Measurements from ENCODE around the gene SARDH. TPM values are rescaled to one million over a fixed set of nuclear protein-coding genes. Genes with fewer than 3 reads are reported as not detected.

SARDH gene
- total and polyA plus RNA-seq, 2 donors (not counting 3 experiments of a cell fraction or from before 2014, with no cell fraction given): 0.19 to 0.44 TPM

DNA sequence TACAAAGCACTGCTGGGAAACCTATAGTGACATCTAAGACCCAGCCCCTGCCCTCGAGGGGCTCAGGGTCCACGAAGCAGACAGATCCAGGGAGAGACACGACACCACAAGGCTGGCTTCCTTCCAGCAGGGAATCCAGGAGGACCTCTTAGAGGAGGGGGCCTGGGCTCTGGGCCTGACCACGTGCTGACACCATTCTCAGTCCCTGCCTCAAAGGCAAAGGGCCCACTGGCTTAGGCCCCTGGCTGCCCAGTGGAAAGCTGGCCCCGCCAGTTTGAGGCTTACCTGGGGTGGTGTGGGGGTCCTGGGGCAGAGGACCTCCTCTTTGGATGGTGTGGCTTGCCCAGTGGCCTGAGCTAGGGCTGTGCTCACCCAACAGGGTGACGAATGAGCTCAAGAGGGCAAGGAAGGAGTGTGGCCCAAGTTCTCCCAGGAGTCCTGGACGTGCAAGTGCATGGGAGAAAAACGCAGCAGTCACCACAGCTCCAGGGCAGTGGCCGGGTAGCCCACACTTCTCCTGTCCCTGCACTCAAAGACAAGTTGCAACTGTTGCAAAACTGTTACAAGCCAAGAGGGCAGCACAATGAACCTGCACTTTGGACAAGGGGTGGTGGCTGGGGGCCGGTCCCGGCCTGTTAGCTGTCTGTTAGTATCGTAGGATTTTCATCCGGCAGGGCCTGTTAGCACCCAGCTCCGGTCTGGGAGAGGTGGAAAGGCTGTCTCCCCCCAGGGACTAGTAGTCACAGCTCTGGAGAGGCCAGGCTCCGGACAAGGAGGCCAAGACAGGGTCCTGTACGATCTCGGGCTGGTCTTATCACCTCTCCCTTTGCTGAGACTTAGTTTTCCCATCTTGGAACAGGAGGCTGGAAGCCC, 1.5 kb upstream of the SARDH start:
- H3K9me1 ChIP-seq (replicated peaks; ENCODE audit: control insufficient read depth, extremely low read depth, insufficient read depth, low read length): no peaks in the 10 kb centered on the region
- no peak overlapping the region for H3K4me3 ChIP-seq (replicated peaks in 1 of 3; ENCODE audit: insufficient read depth in 1 of 3, low read depth in 1 of 3, low read length in 3 of 3)
- intact Hi-C loops (cut with micrococcal nuclease): no loop called here
- ChIA-PET CTCF (no interaction called here), POLR2A (interaction anchor here (0.7 kb wide), 1 partner anchor 20 kb away, joined by 3 read pairs; no protein-coding TSS in a partner anchor)
- FAIRE-seq (no peak), DNase-seq (ENCODE audit: low read depth, low spot score) (no peak)
- H3K27me3 ChIP-seq (ENCODE audit: control insufficient read depth in 2 of 2, insufficient read depth in 2 of 2, low read length in 2 of 2): no peaks in the 10 kb centered on the region
- H3K4me1 ChIP-seq (ENCODE audit: control insufficient read depth, extremely low read depth, insufficient read depth, low read length): peaks cover 2% of the 10 kb centered on the region
- no peaks in the 10 kb centered on the region for H3K36me3 ChIP-seq (ENCODE audit: control insufficient read depth in 2 of 2, extremely low read depth in 1 of 2, insufficient read depth in 2 of 2, low read length in 2 of 2)
- TF ChIP-seq POLR2AphosphoS5 (IDR thresholded peaks at IDR 0.05; ENCODE audit: insufficient read depth, low read depth, low read length): no peak
- TF ChIP-seq, protein P1, sequence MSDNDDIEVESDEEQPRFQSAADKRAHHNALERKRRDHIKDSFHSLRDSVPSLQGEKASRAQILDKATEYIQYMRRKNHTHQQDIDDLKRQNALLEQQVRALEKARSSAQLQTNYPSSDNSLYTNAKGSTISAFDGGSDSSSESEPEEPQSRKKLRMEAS (IDR thresholded peaks at IDR 0.05; ENCODE audit: insufficient read depth, insufficient read length): no peak
- no peak for TF ChIP-seq EZH2 (IDR thresholded peaks at IDR 0.05; ENCODE audit: borderline replicate concordance, low read depth, low read length, severe bottlenecking)
- TF ChIP-seq MYC (IDR thresholded peaks at IDR 0.05; ENCODE audit: low read depth, low read length): no peak
- no peak for TF ChIP-seq POLR2A (IDR thresholded peaks at IDR 0.05; ENCODE audit: low read depth, low read length)
- TF ChIP-seq, protein P2, sequence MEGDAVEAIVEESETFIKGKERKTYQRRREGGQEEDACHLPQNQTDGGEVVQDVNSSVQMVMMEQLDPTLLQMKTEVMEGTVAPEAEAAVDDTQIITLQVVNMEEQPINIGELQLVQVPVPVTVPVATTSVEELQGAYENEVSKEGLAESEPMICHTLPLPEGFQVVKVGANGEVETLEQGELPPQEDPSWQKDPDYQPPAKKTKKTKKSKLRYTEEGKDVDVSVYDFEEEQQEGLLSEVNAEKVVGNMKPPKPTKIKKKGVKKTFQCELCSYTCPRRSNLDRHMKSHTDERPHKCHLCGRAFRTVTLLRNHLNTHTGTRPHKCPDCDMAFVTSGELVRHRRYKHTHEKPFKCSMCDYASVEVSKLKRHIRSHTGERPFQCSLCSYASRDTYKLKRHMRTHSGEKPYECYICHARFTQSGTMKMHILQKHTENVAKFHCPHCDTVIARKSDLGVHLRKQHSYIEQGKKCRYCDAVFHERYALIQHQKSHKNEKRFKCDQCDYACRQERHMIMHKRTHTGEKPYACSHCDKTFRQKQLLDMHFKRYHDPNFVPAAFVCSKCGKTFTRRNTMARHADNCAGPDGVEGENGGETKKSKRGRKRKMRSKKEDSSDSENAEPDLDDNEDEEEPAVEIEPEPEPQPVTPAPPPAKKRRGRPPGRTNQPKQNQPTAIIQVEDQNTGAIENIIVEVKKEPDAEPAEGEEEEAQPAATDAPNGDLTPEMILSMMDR (IDR thresholded peaks at IDR 0.05; ENCODE audit: extremely low read depth in 1 of 2, insufficient read depth in 1 of 2, low read depth in 1 of 2, low read length in 2 of 2): no peak
- TF ChIP-seq JUN (IDR thresholded peaks at IDR 0.05; ENCODE audit: borderline replicate concordance, insufficient read depth, insufficient read length, low read depth): no peak
- H3K9ac ChIP-seq (replicated peaks; ENCODE audit: extremely low read depth, insufficient read depth, low read length): no peak overlapping the region
- H2AFZ ChIP-seq (ENCODE audit: low read depth, low read length): no peak overlapping the region
- no peaks in the 10 kb centered on the region for H3K9me3 ChIP-seq (replicated peaks; ENCODE audit: control insufficient read depth, insufficient read depth, low read length)
- no TSS peak for BruUV-seq (replicated peaks)
- dilution Hi-C loops (cut with MboI; ENCODE audit: extremely low pct_ligation_motif_present, low sequenced_read_pairs): no loop called here
- H4K20me1 ChIP-seq (replicated peaks; ENCODE audit: control insufficient read depth, extremely low read depth, insufficient read depth, low read length): no peaks in the 10 kb centered on the region
- H3K27ac ChIP-seq (ENCODE audit: insufficient read depth, low read depth, low read length): no peak overlapping the region
- no peaks in the 10 kb centered on the region for H3K79me2 ChIP-seq (ENCODE audit: control insufficient read depth, insufficient read depth, low read length)
- no peak overlapping the region for H3K4me2 ChIP-seq (ENCODE audit: insufficient read depth, low read length)
